T-helper 22 cell (primary cell): Measurements from ENCODE around the gene COPB1.
"Not testable (repeated sequence)": the region's sequence is repeated elsewhere in the genome, so short reads cannot be mapped to it uniquely, and the experiment has no call there.

Experiments
- DNase-seq: peaks from one replicate; pipeline ENCODE4 v3.0.0-alpha.2; 2020; ENCODE audit warnings: low read depth

The COPB1 gene

GRCh38 chr11:14499560-14500180 is at the start of gene COPB1:
Gene COPB1 (minus strand): TSS chr11:14499811. CDS start chr11:14498928, 883 bp downstream.
- peak; percentile 89 for DNase-seq

GRCh38 chr11:14547440-14547839 is 47.8 kb upstream of the COPB1 start:
- no peak for DNase-seq

- no peak for DNase-seq
Measured at GRCh38 chr11:14546672-14547071, 47.1 kb upstream of the COPB1 start.

GRCh38 chr11:14544611-14545010 is 45.0 kb upstream of the COPB1 start:
- DNase-seq: no peak

GRCh38 chr11:14543260-14543659 is 43.6 kb upstream of the COPB1 start:
- DNase-seq: no peak

- DNase-seq: no peak
Measured at GRCh38 chr11:14542324-14542723, 42.7 kb upstream of the COPB1 start.

GRCh38 chr11:14541192-14541947 is 41.8 kb upstream of the COPB1 start:
- no peak for DNase-seq

- no peak for DNase-seq
Measured at GRCh38 chr11:14539982-14540421, 40.4 kb upstream of the COPB1 start.

- no peak for DNase-seq
Measured at GRCh38 chr11:14538926-14539554, 39.4 kb upstream of the COPB1 start.

- no peak for DNase-seq
Measured at GRCh38 chr11:14538271-14538925, 38.8 kb upstream of the COPB1 start.

- no peak for DNase-seq
Measured at GRCh38 chr11:14537134-14537599, 37.6 kb upstream of the COPB1 start.

- not testable (repeated sequence) for DNase-seq
Measured at GRCh38 chr11:14535166-14535565, 35.6 kb upstream of the COPB1 start.

- no peak for DNase-seq
Measured at GRCh38 chr11:14529951-14530350, 30.3 kb upstream of the COPB1 start.

- no peak for DNase-seq
Measured at GRCh38 chr11:14529321-14529720, 29.7 kb upstream of the COPB1 start.

- no peak for DNase-seq
Measured at GRCh38 chr11:14522801-14523200, 23.2 kb upstream of the COPB1 start.

- DNase-seq: no peak
Measured at GRCh38 chr11:14522245-14522644, 22.6 kb upstream of the COPB1 start.

GRCh38 chr11:14520747-14521151 is 21.1 kb upstream of the COPB1 start:
- no peak for DNase-seq

GRCh38 chr11:14519917-14520746 is 20.5 kb upstream of the COPB1 start, which contains the start of gene PSMA1:
Gene PSMA1 (minus strand): TSS chr11:14520386. CDS start chr11:14520299, 87 bp downstream.
- DNase-seq: peak; percentile 88

GRCh38 chr11:14519597-14519916 is 19.9 kb upstream of the COPB1 start:
- no peak for DNase-seq

- no peak for DNase-seq
Measured at GRCh38 chr11:14518820-14519219, 19.2 kb upstream of the COPB1 start.

- DNase-seq: no peak
Measured at GRCh38 chr11:14513800-14514199, 14.2 kb upstream of the COPB1 start.

GRCh38 chr11:14506532-14506931 is 6.9 kb upstream of the COPB1 start:
- no peak for DNase-seq
